Hepatocyte (in vitro differentiated cells): ENCODE measurements around the gene CSRP1. TPM values are rescaled to one million over a fixed set of nuclear protein-coding genes. Genes with fewer than 3 reads are reported as not detected.
A peak's percentile ranks its signal among the peaks of the same experiment; 100 is the strongest.

ENCODE experiments used
- DNase-seq: peaks from one replicate; pipeline ENCODE4 v3.0.0-alpha.2; 2016; ENCODE audit warnings: low spot score
- H2AFZ ChIP-seq: fragments of 200-600 bp; sonication (generic); 2 replicates; pipeline ENCODE4 v1.6.0; 2016; ENCODE audit warnings: antibody characterized with exemption, mild to moderate bottlenecking
- H3K27ac ChIP-seq: fragments of 200-600 bp; sonication (generic); 2 replicates; pipeline ENCODE4 v1.5.1; 2016; ENCODE audit warnings: mild to moderate bottlenecking
- H3K27me3 ChIP-seq: fragments of 200-600 bp; sonication (generic); 2 replicates; pipeline ENCODE4 v1.6.1; 2016
- H3K36me3 ChIP-seq: fragments of 200-600 bp; sonication (generic); replicated peaks from 2 replicates; pipeline ENCODE4 v1.5.1; 2016; ENCODE audit warnings: low read depth; ENCODE audit not compliant: insufficient read depth
- H3K4me1 ChIP-seq: fragments of 200-600 bp; sonication (generic); 2 replicates; pipeline ENCODE4 v1.5.1; 2016; ENCODE audit warnings: mild to moderate bottlenecking, moderate library complexity; ENCODE audit not compliant: insufficient read depth
- H3K4me2 ChIP-seq: fragments of 200-600 bp; sonication (generic); 2 replicates; pipeline ENCODE4 v1.6.0; 2016
- H3K4me3 ChIP-seq: fragments of 200-600 bp; sonication (generic); 2 replicates; pipeline ENCODE4 v1.5.1; 2016; ENCODE audit warnings: mild to moderate bottlenecking
- H3K79me2 ChIP-seq: fragments of 200-600 bp; sonication (generic); 2 replicates; pipeline ENCODE4 v1.6.0; 2017; ENCODE audit warnings: mild to moderate bottlenecking
- H3K9me2 ChIP-seq: fragments of 200-600 bp; sonication (generic); replicated peaks from 2 replicates; pipeline ENCODE4 v1.6.0; 2017; ENCODE audit warnings: mild to moderate bottlenecking; ENCODE audit not compliant: insufficient read depth
- H3K9me3 ChIP-seq: fragments of 200-600 bp; sonication (generic); 2 replicates; pipeline ENCODE4 v1.5.1; 2016; ENCODE audit warnings: low read depth, mild to moderate bottlenecking
- H4K20me1 ChIP-seq: fragments of 200-600 bp; sonication (generic); 2 replicates; pipeline ENCODE4 v1.6.0; 2016; ENCODE audit warnings: mild to moderate bottlenecking; ENCODE audit not compliant: insufficient read depth, poor library complexity, severe bottlenecking
- CTCF ChIP-seq: fragments of 200-600 bp; sonication (generic); IDR thresholded peaks from 2 replicates; pipeline ENCODE4 v1.5.1; 2016; ENCODE audit warnings: antibody characterized with exemption, mild to moderate bottlenecking; ENCODE audit not compliant: poor library complexity
- EZH2 ChIP-seq: fragments of 200-600 bp; sonication (generic); IDR thresholded peaks from 2 replicates; pipeline ENCODE4 v1.6.1; 2016; ENCODE audit warnings: antibody characterized with exemption, mild to moderate bottlenecking, borderline replicate concordance
- EZH2phosphoT487 ChIP-seq: fragments of 200-600 bp; sonication (generic); IDR thresholded peaks from one replicate; pipeline ENCODE4 v1.6.1; 2018; ENCODE audit warnings: antibody characterized with exemption, mild to moderate bottlenecking, low read depth, moderate library complexity; ENCODE audit not compliant: unreplicated experiment, severe bottlenecking
- WGBS: methylation state at CpG from one replicate; pipeline ENCODE4 v1.1.6; 2016; ENCODE audit warnings: low lambda C conversion rate; ENCODE audit errors: missing lambda C conversion rate; 5-methylcytosine and 5-hydroxymethylcytosine counted together
- polyA plus RNA-seq: library from polyadenylated mRNA; unstranded; fragments of >200 nt; fragmentation: Nextera tagmentation; extraction: Ambion mirVana; gene quantifications from 2 replicates; pipeline ENCODE4 v1.2.1, GENCODE V29; 2016
- total RNA-seq: library from RNA; depleted of rRNA; stranded (reverse); fragments of >200 nt; gene quantifications from 2 replicates; pipeline ENCODE4 v1.2.3, GENCODE V29; 2014

The CSRP1 gene
- total RNA-seq, result 76.0 and 101 TPM in 2 replicates
- polyA plus RNA-seq, result 47.6 and 50.9 TPM in 2 replicates

- Histone ChIP-seq H3K9me2 (no peaks in the 10 kb centered on the region), H3K4me3 (peak within 1 kb of the TSS; percentile 17), H3K27me3 (no peaks in the 10 kb centered on the region), H2AFZ (no peak within 1 kb of the TSS), H3K27ac (peak within 1 kb of the TSS; percentile 96), H4K20me1 (no peaks in the 10 kb centered on the region), H3K9me3 (no peaks in the 10 kb centered on the region), H3K4me2 (peak within 1 kb of the TSS; percentile 78), H3K36me3 (no peaks in the 10 kb centered on the region), H3K79me2 (no peaks in the 10 kb centered on the region), H3K4me1 (peaks cover 30% of the 10 kb centered on the region)
- no peak for TF ChIP-seq EZH2
- TF ChIP-seq CTCF, result no peak
- no peak for TF ChIP-seq EZH2phosphoT487
- peak; percentile 83 for DNase-seq
- 35% methylated on average over 60 of the region's 71 CpGs for WGBS
Measured at GRCh38 chr1:201506557-201507359, at the start of gene CSRP1. Gene CSRP1, minus strand, starts transcription at chr1:201507123. Its CDS starts 10,820 bp downstream, at chr1:201496303.

- H3K79me2 ChIP-seq, result no peaks in the 10 kb centered on the region
- no peak overlapping the region for H3K4me2 ChIP-seq
Measured at GRCh38 chr1:201555593-201555945, 48.6 kb upstream of the CSRP1 start.

GRCh38 chr1:201554789-201555592 is 48.1 kb upstream of the CSRP1 start:
- no peak for TF ChIP-seq EZH2
- no peak for TF ChIP-seq EZH2phosphoT487
- no peak for TF ChIP-seq CTCF
- no peaks in the 10 kb centered on the region for H4K20me1 ChIP-seq
- no peak overlapping the region for H2AFZ ChIP-seq
- H3K4me1 ChIP-seq, result no peaks in the 10 kb centered on the region
- H3K4me2 ChIP-seq, result no peak overlapping the region
- H3K36me3 ChIP-seq, result no peaks in the 10 kb centered on the region
- H3K4me3 ChIP-seq, result no peak overlapping the region
- 95% methylated on average over 7 of the region's 7 CpGs for WGBS
- H3K27ac ChIP-seq, result no peak overlapping the region
- H3K9me3 ChIP-seq, result no peaks in the 10 kb centered on the region
- no peak for DNase-seq
- no peaks in the 10 kb centered on the region for H3K79me2 ChIP-seq
- no peaks in the 10 kb centered on the region for H3K9me2 ChIP-seq
- H3K27me3 ChIP-seq, result no peaks in the 10 kb centered on the region

More at GRCh38 chr1:201555593-201555945, 48.6 kb upstream of the CSRP1 start:
- TF ChIP-seq EZH2phosphoT487 (no peak), EZH2 (no peak), CTCF (no peak)
- 83% methylated on average over 8 of the region's 9 CpGs for WGBS
- DNase-seq, result no peak
- H3K4me1 ChIP-seq, result no peaks in the 10 kb centered on the region
- H3K36me3 ChIP-seq, result no peaks in the 10 kb centered on the region
- no peaks in the 10 kb centered on the region for H3K9me2 ChIP-seq
- no peak overlapping the region for H3K4me3 ChIP-seq
- H3K9me3 ChIP-seq, result no peaks in the 10 kb centered on the region
- no peak overlapping the region for H2AFZ ChIP-seq
- no peak overlapping the region for H3K27ac ChIP-seq
- H3K27me3 ChIP-seq, result no peaks in the 10 kb centered on the region
- no peaks in the 10 kb centered on the region for H4K20me1 ChIP-seq
